Brain microvascular endothelial cell (primary cell): ENCODE data around the gene IL19.

Experiments used
- DNase-seq: peaks from one replicate; pipeline ENCODE4 v3.0.0-alpha.2; 2020
- H3K27ac ChIP-seq: fragments of 250-450 bp; sonication (Bioruptor Pico); 2 replicates; pipeline ENCODE4 v1.5.1; 2020; ENCODE audit warnings: mild to moderate bottlenecking, moderate library complexity
- H3K27me3 ChIP-seq: fragments of 250-450 bp; sonication (Bioruptor Pico); replicated peaks from 2 replicates; pipeline ENCODE4 v1.5.1; 2020; ENCODE audit warnings: mild to moderate bottlenecking
- H3K36me3 ChIP-seq: fragments of 250-450 bp; sonication (Bioruptor Pico); replicated peaks from 2 replicates; pipeline ENCODE4 v1.5.1; 2020; ENCODE audit warnings: mild to moderate bottlenecking
- H3K4me3 ChIP-seq: 2 replicates; pipeline ENCODE4 v1.5.1; 2011; ENCODE audit warnings: low read depth, mild to moderate bottlenecking, control low read depth, low read length, moderate library complexity
- in situ Hi-C: cut with HindIII; loops from 2 replicates; pipeline ENCODE4 v1.10.0; 2017; ENCODE audit warnings: low sequenced_read_pairs, low pct_ligation_motif_present
- TF ChIP-seq, protein P1 (sequence below): IDR thresholded peaks from 2 replicates; pipeline ENCODE4 v1.5.1; 2011; ENCODE audit warnings: low read depth, mild to moderate bottlenecking, moderate library complexity, low read length, control low read depth, inconsistent platforms; ENCODE audit errors: missing control alignments

Gene IL19

DNA sequence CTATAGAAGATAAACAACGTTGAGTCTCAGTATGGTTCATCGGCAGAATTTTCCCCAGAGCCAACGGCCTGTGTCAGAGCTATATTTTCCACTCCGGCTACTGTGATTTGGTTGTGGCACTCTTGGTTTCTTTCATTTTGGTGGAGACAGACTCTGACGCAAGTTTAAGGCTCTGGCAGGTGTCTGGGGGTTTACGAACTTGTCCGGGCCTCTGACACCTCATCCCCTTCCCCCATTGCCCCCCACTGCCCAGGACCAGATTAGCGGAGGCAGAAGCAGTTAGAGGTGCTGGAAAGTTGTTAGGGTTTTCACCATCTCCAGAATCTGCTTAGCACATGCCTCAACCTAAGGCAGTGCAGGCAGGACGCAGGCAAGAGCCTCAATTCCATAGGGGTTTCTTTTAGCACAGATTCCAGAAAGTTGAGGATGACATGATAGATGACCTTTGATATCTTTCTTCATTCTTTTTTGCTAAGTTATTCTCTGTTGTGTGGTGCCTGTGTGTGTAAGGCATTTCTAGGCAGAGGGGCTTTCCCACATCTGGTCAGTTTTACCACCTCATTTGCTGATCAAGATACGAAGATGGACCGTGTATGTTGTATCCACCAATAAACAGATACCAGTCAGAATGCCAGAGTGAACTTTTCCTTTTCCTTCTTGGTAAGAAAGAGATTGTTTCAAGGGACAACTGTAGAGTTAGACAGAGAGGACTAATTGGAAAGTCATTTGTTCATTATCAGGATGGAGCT, 20.1 kb downstream of the IL19 start:
- H3K27ac ChIP-seq, result no peak overlapping the region
- H3K4me3 ChIP-seq, result no peak overlapping the region
- H3K36me3 ChIP-seq, result no peaks in the 10 kb centered on the region
- in situ Hi-C loops, result no loop called here
- DNase-seq, result no peak
- peaks cover 6% of the 10 kb centered on the region for H3K27me3 ChIP-seq
- TF ChIP-seq, protein P1, sequence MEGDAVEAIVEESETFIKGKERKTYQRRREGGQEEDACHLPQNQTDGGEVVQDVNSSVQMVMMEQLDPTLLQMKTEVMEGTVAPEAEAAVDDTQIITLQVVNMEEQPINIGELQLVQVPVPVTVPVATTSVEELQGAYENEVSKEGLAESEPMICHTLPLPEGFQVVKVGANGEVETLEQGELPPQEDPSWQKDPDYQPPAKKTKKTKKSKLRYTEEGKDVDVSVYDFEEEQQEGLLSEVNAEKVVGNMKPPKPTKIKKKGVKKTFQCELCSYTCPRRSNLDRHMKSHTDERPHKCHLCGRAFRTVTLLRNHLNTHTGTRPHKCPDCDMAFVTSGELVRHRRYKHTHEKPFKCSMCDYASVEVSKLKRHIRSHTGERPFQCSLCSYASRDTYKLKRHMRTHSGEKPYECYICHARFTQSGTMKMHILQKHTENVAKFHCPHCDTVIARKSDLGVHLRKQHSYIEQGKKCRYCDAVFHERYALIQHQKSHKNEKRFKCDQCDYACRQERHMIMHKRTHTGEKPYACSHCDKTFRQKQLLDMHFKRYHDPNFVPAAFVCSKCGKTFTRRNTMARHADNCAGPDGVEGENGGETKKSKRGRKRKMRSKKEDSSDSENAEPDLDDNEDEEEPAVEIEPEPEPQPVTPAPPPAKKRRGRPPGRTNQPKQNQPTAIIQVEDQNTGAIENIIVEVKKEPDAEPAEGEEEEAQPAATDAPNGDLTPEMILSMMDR, result no peak

DNA sequence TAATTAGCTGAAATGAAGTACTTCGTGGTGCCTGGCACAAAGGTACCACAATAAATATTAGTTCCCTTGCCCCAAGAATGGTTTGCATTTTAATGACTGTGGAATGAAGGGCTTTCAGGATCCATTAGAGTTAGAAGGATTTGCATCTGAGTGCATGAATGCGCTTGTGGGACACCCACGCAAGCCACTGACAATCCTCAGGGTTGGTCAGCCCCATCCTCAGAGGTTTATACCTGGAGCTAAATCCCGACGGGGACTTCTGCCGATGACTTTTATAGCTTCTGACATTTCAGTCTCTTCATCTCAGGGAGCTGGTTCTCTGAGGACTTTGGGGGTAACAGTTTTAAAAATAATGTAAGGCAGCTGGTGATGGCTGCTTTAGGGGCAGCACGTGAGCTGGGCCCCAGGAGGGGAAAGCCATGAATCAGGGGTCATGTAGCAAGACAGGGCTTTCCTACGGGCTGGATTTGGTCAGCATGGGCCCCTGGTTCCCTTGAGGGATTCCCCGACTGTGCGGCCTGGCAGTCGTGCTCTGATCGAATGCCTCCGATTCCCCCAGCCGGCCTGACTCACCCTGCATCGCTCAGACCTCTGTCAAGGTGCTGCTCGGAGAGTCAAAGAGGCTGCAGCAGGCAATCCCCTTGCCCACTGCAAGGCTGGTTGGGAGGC, 22.5 kb downstream of the IL19 start:
- H3K27me3 ChIP-seq, result no peaks in the 10 kb centered on the region
- H3K36me3 ChIP-seq, result no peaks in the 10 kb centered on the region
- TF ChIP-seq, protein P1, result no peak
- H3K27ac ChIP-seq, result no peak overlapping the region
- no peak overlapping the region for H3K4me3 ChIP-seq
- no peak for DNase-seq
- in situ Hi-C loops, result no loop called here

DNA sequence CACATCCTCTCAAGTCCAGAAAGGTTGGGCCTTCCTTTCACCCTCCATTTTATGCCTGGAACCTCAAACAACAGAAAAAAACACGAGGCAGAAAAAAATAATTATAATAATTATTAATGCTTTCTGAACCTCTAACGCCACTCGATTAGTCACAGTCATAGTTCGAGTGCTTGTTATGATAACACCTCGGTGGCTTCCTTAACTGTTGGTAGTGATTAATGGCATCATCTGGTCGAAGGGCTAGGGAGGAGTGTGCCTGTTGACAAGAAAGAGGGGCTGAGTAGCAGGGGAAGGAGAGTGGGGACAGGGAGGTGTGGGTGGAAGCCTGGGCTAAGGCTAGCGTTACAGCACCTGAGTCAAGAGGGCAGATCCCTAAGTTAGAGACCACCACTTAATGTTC, 23.0 kb downstream of the IL19 start:
- no peak overlapping the region for H3K4me3 ChIP-seq
- no peak for DNase-seq
- H3K27ac ChIP-seq, result no peak overlapping the region
- no peaks in the 10 kb centered on the region for H3K27me3 ChIP-seq
- in situ Hi-C loops, result no loop called here
- TF ChIP-seq, protein P1, result no peak
- no peaks in the 10 kb centered on the region for H3K36me3 ChIP-seq

DNA sequence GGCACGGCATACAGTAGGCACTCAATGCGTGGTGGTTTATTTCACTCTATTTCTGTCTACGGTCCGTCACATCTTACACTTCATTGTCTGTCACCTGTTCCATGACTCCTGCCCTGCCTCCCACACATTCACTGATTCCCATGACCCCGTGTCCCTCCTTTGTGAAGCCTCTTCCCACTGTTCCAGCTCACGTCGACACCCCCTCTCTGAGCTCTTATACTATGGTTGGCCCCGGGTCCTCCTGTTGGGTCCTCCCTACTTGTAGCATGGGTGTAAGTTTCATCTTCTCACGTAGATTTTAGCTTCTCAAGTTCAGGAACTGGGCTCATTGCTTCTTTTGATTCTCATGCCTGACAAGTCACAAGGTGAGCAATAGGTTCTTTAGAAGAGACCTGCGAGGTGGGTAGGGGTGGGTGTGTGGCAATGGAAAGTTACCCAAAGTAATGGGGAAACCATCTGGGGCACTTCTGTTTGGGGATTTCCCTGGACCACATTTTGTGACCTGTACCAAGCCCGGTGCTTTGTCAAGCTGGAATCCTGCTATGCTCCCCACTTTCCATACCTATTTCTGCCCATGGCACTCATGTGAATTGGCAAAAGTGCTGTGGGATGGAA, 23.8 kb downstream of the IL19 start:
- TF ChIP-seq, protein P1, result no peak
- no peak for DNase-seq

DNA sequence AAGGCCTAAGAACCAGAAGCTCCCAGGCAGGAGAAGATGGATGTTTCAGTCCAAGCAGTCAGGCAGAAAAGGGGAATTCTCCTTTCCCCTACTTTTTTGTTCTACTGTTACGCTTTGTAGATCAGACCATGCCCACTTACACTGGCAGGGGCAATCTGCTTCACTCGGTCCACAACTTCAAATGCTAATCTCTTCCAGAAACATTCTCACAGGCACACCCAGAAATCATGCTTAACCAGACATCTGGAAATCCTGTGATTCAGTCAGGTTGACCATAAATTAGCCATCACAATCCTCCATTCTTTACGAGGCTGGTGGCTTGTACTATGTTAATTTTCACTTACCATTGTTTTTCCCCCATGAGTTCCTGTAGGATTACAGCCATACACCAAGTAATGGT, 25.5 kb downstream of the IL19 start:
- DNase-seq, result no peak
- TF ChIP-seq, protein P1, result no peak

More for the DNA sequence above, 23.8 kb downstream of the IL19 start:
- Histone ChIP-seq H3K36me3 (no peaks in the 10 kb centered on the region), H3K27me3 (no peaks in the 10 kb centered on the region), H3K27ac (no peak overlapping the region), H3K4me3 (no peak overlapping the region)
- in situ Hi-C loops, result no loop called here

More for the DNA sequence above, 25.5 kb downstream of the IL19 start:
- Histone ChIP-seq H3K27me3 (peaks cover 2% of the 10 kb centered on the region), H3K27ac (no peak overlapping the region), H3K36me3 (no peaks in the 10 kb centered on the region), H3K4me3 (no peak overlapping the region)
- in situ Hi-C loops, result no loop called here
